ENCODE measurements around the gene MRM1.

Gene MRM1

GRCh38 chr17:36631022-36631421 lies 29.6 kb downstream of the MRM1 start:
- FAIRE-seq, result no peak
- DNase-seq (ENCODE audit: low spot score), result no peak

- DNase-seq (ENCODE audit: low spot score) (no peak), FAIRE-seq (no peak)
Observed at GRCh38 chr17:36632916-36633771, 31.8 kb downstream of the MRM1 start.

GRCh38 chr17:36640346-36640745 lies 39.0 kb downstream of the MRM1 start:
- no peak for DNase-seq (ENCODE audit: low spot score)
- no peak for FAIRE-seq

GRCh38 chr17:36640836-36641235 lies 39.5 kb downstream of the MRM1 start:
- DNase-seq (ENCODE audit: low spot score) (no peak), FAIRE-seq (no peak)

GRCh38 chr17:36641331-36641876 lies 40.0 kb downstream of the MRM1 start:
- no peak for FAIRE-seq
- DNase-seq (ENCODE audit: low spot score), result no peak

GRCh38 chr17:36641877-36642845 lies 40.8 kb downstream of the MRM1 start:
- FAIRE-seq, result no peak

GRCh38 chr17:36643086-36643685 lies 41.8 kb downstream of the MRM1 start:
- FAIRE-seq (no peak), DNase-seq (ENCODE audit: low spot score) (no peak)

More at GRCh38 chr17:36641877-36642845, 40.8 kb downstream of the MRM1 start:
- DNase-seq (ENCODE audit: low spot score), result no peak

- FAIRE-seq, result no peak
Observed at GRCh38 chr17:36645422-36645821, 44.0 kb downstream of the MRM1 start.

GRCh38 chr17:36647636-36648035 lies 46.3 kb downstream of the MRM1 start:
- no peak for DNase-seq (ENCODE audit: low spot score)
- FAIRE-seq, result no peak

More at GRCh38 chr17:36645422-36645821, 44.0 kb downstream of the MRM1 start:
- DNase-seq (ENCODE audit: low spot score), result no peak

- FAIRE-seq (no peak), DNase-seq (ENCODE audit: low spot score) (no peak)
Observed at GRCh38 chr17:36650096-36650775, 48.9 kb downstream of the MRM1 start.

GRCh38 chr17:36653374-36653773 lies 52.0 kb downstream of the MRM1 start:
- no peak for DNase-seq (ENCODE audit: low spot score)
- no peak for FAIRE-seq

- DNase-seq (ENCODE audit: low spot score) (no peak), FAIRE-seq (no peak)
Observed at GRCh38 chr17:36653856-36654255, 52.5 kb downstream of the MRM1 start.

GRCh38 chr17:36655726-36656125 lies 54.3 kb downstream of the MRM1 start:
- DNase-seq (ENCODE audit: low spot score), result no peak
- FAIRE-seq, result no peak

- FAIRE-seq (no peak), DNase-seq (ENCODE audit: low spot score) (no peak)
Observed at GRCh38 chr17:36657390-36657762, 56.0 kb downstream of the MRM1 start.

- FAIRE-seq, result no peak
- DNase-seq (ENCODE audit: low spot score), result no peak
Observed at GRCh38 chr17:36657763-36658490, 56.5 kb downstream of the MRM1 start.

Measured in urothelium cell line (cell line).